GM12878 (cell line): ENCODE measurements around the gene MARCHF10. TPM values are rescaled to one million over a fixed set of nuclear protein-coding genes. Genes with fewer than 3 reads are reported as not detected.

Experiments
- ATAC-seq: fragments of 200-7000 bp; cut with Tn5 transposase; 3 replicates; pipeline ENCODE4 v1.9.1; 2020; ENCODE audit warnings: mild to moderate bottlenecking, moderate library complexity
- BruUV-seq: library from RNA; stranded (reverse); fragments of 400-500 nt; replicated peaks from 2 replicates; lab custom pipeline; 2021; lab: Mats Ljungman, UMichigan
- CTCF ChIA-PET: fragments of 300-600 bp; sonication (Branson Sonifier 250); formaldehyde crosslinking; extraction: SDS; loops from one replicate; lab custom pipeline; 2021; ENCODE audit warnings: inconsistent platforms; lab: Yijun Ruan, JAX
- POLR2A ChIA-PET: fragments of 350-600 bp; formaldehyde crosslinking; extraction: SDS; loops from one replicate; lab custom pipeline; 2021; ENCODE audit warnings: inconsistent platforms; lab: Charles Lee
- RAD21 ChIA-PET: fragments of 300-600 bp; sonication (Branson Sonifier 250); formaldehyde crosslinking; loops from one replicate; lab custom pipeline; 2023; ENCODE audit warnings: antibody characterized with exemption; ENCODE audit not compliant: unreplicated experiment; lab: Charles Lee
- SMC1A ChIA-PET: fragments of 300-600 bp; sonication (Branson Sonifier 250); formaldehyde crosslinking; loops from one replicate; lab custom pipeline; 2023; ENCODE audit not compliant: unreplicated experiment, uncharacterized antibody; lab: Charles Lee
- DNase-seq: peaks from one replicate; pipeline ENCODE4 v3.0.0-alpha.2; 2011; ENCODE audit warnings: low read depth, low spot score
- FAIRE-seq: peaks from 3 replicates; lab custom pipeline; 2011; peaks lifted over from hg19 to GRCh38; lab: Jason Lieb, UNC
- H2AFZ ChIP-seq: 2 replicates; pipeline ENCODE4 v1.6.0; 2011; ENCODE audit warnings: low read depth, low read length, control low read depth; ENCODE audit not compliant: control insufficient read depth
- H3K27ac ChIP-seq: 2 replicates; pipeline ENCODE4 v1.5.1; 2011; ENCODE audit warnings: control low read depth; ENCODE audit not compliant: control insufficient read depth, insufficient read depth
- H3K27me3 ChIP-seq, 2 experiments: replicated peaks in 1 of 2; 2 replicates each; pipeline versions ENCODE4 v1.6.0 to v1.6.1; 2011; ENCODE audit warnings: low read length in 1 of 2; ENCODE audit not compliant: control insufficient read depth in 2 of 2, insufficient read depth in 2 of 2
- H3K36me3 ChIP-seq, 2 experiments: 2 replicates each; pipeline ENCODE4 v1.5.1; 2011; ENCODE audit warnings: low read length in 1 of 2; ENCODE audit not compliant: control insufficient read depth in 2 of 2, insufficient read depth in 2 of 2
- H3K4me1 ChIP-seq: 2 replicates; pipeline ENCODE4 v1.6.1; 2011; ENCODE audit warnings: mild to moderate bottlenecking, low read length, moderate library complexity, mixed read lengths; ENCODE audit not compliant: control insufficient read depth, insufficient read depth
- H3K4me2 ChIP-seq: 2 replicates; pipeline ENCODE4 v1.6.0; 2011; ENCODE audit warnings: control low read depth; ENCODE audit not compliant: control insufficient read depth, insufficient read depth
- H3K4me3 ChIP-seq: fragments of 200-600 bp; sonication (generic); 2 replicates; pipeline ENCODE4 v1.5.1; 2016
- H3K79me2 ChIP-seq: 2 replicates; pipeline ENCODE4 v1.6.0; 2011; ENCODE audit warnings: low read length; ENCODE audit not compliant: control insufficient read depth, insufficient read depth
- H3K9ac ChIP-seq: 2 replicates; pipeline ENCODE4 v1.8.0; 2011; ENCODE audit warnings: low read length, control low read depth, mixed read lengths; ENCODE audit not compliant: control insufficient read depth, insufficient read depth
- H3K9me3 ChIP-seq: replicated peaks from 3 replicates; pipeline ENCODE4 v1.5.1; 2011; ENCODE audit warnings: mild to moderate bottlenecking, low read length; ENCODE audit not compliant: control insufficient read depth, insufficient read depth
- H4K20me1 ChIP-seq: 2 replicates; pipeline ENCODE4 v1.6.0; 2011; ENCODE audit not compliant: control insufficient read depth, insufficient read depth
- BCL3 ChIP-seq: IDR thresholded peaks from 2 replicates; pipeline ENCODE4 v1.6.1; 2011; ENCODE audit warnings: borderline replicate concordance, low read depth, mild to moderate bottlenecking, moderate library complexity, low read length; ENCODE audit not compliant: insufficient read depth, poor library complexity, severe bottlenecking
- ELK1 ChIP-seq: IDR thresholded peaks from 2 replicates; pipeline ENCODE4 v1.6.1; 2012; ENCODE audit warnings: low read depth, low read length, improper control_type of control experiment
- HDAC2 ChIP-seq: fragments of 200-600 bp; sonication (generic); IDR thresholded peaks from 2 replicates; pipeline ENCODE4 v1.6.1; 2017
- HSF1 ChIP-seq: fragments of 150-350 bp; IDR thresholded peaks from 2 replicates; pipeline ENCODE4 v1.6.1; 2014; ENCODE audit warnings: mild to moderate bottlenecking, low read depth, low read length
- JUNB ChIP-seq: IDR thresholded peaks from 2 replicates; pipeline ENCODE4 v1.6.1; 2016; ENCODE audit warnings: antibody characterized with exemption, mild to moderate bottlenecking
- POLR2AphosphoS5 ChIP-seq: IDR thresholded peaks from 2 replicates; pipeline ENCODE4 v1.6.1; 2011; ENCODE audit warnings: mild to moderate bottlenecking, low read length, inconsistent platforms
- SKIL ChIP-seq: fragments of 450-650 bp; IDR thresholded peaks from 2 replicates; pipeline ENCODE4 v1.6.1; 2017; ENCODE audit warnings: mild to moderate bottlenecking, low read depth, inconsistent platforms; ENCODE audit not compliant: poor library complexity, severe bottlenecking
- WGBS: methylation state at CpG from one replicate; pipeline ENCODE4 v1.1.6; 2016; ENCODE audit warnings: low lambda C conversion rate; ENCODE audit not compliant: insufficient replicate concordance, insufficient coverage; ENCODE audit errors: missing lambda C conversion rate; 5-methylcytosine and 5-hydroxymethylcytosine counted together
- in situ Hi-C: fragments of 300-500 bp; cut with MboI; formaldehyde crosslinking; loops from 9 replicates; pipeline ENCODE4 v1.14.3; 2018; ENCODE audit warnings: mixed read lengths
- intact Hi-C: fragments of 100-400 bp; cut with micrococcal nuclease; formaldehyde crosslinking; loops from one replicate; pipeline ENCODE4 v1.14.2; 2022; ENCODE audit not compliant: unreplicated experiment
- polyA plus RNA-seq, 11 experiments: library from polyadenylated mRNA; depleted of rRNA in 4 of 11; unstranded in 6 of 11; stranded (reverse) in 5 of 11; fragments of >200 nt; fragmentation: Nextera tagmentation in 4 of 11; fragmentation: Illumina TruSeq in 1 of 11; extraction: Ambion mirVana in 4 of 11; extraction: Trizol in 1 of 11; gene quantifications; 1 replicate in 1 of 11; 2 replicates in 10 of 11; pipeline versions ENCODE4 v1.2.1 to v1.2.3, GENCODE V29; 2011 to 2016; ENCODE audit warnings: inconsistent platforms in 2 of 11, missing spikeins in 2 of 11, low read depth in 1 of 11
- total RNA-seq, 4 experiments: library from RNA; depleted of rRNA in 3 of 4; stranded (reverse); fragments of >200 nt in 3 of 4; fragmentation: Illumina TruSeq in 1 of 4; extraction: Trizol in 1 of 4; gene quantifications; 2 replicates each; pipeline versions ENCODE4 v1.2.1 to v1.2.3, GENCODE V29; 2013 to 2021
- TF ChIP-seq, protein P1 (sequence below): IDR thresholded peaks from 2 replicates; pipeline ENCODE4 v1.6.1; 2012; ENCODE audit warnings: low read depth, low read length, improper control_type of control experiment
- TF ChIP-seq, protein P2 (sequence below): fragments of 150-350 bp; IDR thresholded peaks from 2 replicates; pipeline ENCODE4 v1.6.1; 2016; ENCODE audit warnings: low read depth, low read length
- TF ChIP-seq, protein P3 (sequence below): fragments of 450-650 bp; IDR thresholded peaks from 2 replicates; pipeline ENCODE4 v1.6.1; 2018; ENCODE audit warnings: borderline replicate concordance, mild to moderate bottlenecking; ENCODE audit not compliant: partially characterized antibody

The MARCHF10 gene
- total and polyA plus RNA-seq, 10 of the 15 experiments (the other 5 are each of a cell fraction or from before 2014, with no cell fraction given) = 0.11 to 0.24 TPM; not detected in 8

- Histone ChIP-seq H4K20me1 (no peaks in the 10 kb centered on the region), H3K79me2 (no peaks in the 10 kb centered on the region), H3K27me3 (no peaks in the 10 kb centered on the region; a peak in 1 of 4 replicates), H3K9me3 (no peaks in the 10 kb centered on the region), H2AFZ (no peak overlapping the region), H3K4me2 (no peak overlapping the region), H3K27ac (no peak overlapping the region), H3K4me3 (no peak overlapping the region), H3K9ac (no peak overlapping the region), H3K4me1 (no peaks in the 10 kb centered on the region), H3K36me3 (no peaks in the 10 kb centered on the region)
- ATAC-seq (no peak), DNase-seq (no peak), FAIRE-seq (no peak)
- CTCF ChIA-PET = no interaction called here
- SMC1A ChIA-PET = no interaction called here
- intact Hi-C loops (no loop called here), in situ Hi-C loops (no loop called here)
- WGBS = 1% methylated on average over 5 of the region's 5 CpGs
- RAD21 ChIA-PET = no interaction called here
- POLR2A ChIA-PET = no interaction called here
- BruUV-seq = no TSS peak
- TF ChIP-seq, protein P1, sequence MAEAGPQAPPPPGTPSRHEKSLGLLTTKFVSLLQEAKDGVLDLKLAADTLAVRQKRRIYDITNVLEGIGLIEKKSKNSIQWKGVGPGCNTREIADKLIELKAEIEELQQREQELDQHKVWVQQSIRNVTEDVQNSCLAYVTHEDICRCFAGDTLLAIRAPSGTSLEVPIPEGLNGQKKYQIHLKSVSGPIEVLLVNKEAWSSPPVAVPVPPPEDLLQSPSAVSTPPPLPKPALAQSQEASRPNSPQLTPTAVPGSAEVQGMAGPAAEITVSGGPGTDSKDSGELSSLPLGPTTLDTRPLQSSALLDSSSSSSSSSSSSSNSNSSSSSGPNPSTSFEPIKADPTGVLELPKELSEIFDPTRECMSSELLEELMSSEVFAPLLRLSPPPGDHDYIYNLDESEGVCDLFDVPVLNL = no peak
- TF ChIP-seq HSF1 (no peak), BCL3 (no peak), SKIL (no peak), POLR2AphosphoS5 (no peak), JUNB (no peak), ELK1 (no peak), HDAC2 (no peak)
- TF ChIP-seq, protein P2, sequence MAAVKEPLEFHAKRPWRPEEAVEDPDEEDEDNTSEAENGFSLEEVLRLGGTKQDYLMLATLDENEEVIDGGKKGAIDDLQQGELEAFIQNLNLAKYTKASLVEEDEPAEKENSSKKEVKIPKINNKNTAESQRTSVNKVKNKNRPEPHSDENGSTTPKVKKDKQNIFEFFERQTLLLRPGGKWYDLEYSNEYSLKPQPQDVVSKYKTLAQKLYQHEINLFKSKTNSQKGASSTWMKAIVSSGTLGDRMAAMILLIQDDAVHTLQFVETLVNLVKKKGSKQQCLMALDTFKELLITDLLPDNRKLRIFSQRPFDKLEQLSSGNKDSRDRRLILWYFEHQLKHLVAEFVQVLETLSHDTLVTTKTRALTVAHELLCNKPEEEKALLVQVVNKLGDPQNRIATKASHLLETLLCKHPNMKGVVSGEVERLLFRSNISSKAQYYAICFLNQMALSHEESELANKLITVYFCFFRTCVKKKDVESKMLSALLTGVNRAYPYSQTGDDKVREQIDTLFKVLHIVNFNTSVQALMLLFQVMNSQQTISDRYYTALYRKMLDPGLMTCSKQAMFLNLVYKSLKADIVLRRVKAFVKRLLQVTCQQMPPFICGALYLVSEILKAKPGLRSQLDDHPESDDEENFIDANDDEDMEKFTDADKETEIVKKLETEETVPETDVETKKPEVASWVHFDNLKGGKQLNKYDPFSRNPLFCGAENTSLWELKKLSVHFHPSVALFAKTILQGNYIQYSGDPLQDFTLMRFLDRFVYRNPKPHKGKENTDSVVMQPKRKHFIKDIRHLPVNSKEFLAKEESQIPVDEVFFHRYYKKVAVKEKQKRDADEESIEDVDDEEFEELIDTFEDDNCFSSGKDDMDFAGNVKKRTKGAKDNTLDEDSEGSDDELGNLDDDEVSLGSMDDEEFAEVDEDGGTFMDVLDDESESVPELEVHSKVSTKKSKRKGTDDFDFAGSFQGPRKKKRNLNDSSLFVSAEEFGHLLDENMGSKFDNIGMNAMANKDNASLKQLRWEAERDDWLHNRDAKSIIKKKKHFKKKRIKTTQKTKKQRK = no peak
- TF ChIP-seq, protein P3, sequence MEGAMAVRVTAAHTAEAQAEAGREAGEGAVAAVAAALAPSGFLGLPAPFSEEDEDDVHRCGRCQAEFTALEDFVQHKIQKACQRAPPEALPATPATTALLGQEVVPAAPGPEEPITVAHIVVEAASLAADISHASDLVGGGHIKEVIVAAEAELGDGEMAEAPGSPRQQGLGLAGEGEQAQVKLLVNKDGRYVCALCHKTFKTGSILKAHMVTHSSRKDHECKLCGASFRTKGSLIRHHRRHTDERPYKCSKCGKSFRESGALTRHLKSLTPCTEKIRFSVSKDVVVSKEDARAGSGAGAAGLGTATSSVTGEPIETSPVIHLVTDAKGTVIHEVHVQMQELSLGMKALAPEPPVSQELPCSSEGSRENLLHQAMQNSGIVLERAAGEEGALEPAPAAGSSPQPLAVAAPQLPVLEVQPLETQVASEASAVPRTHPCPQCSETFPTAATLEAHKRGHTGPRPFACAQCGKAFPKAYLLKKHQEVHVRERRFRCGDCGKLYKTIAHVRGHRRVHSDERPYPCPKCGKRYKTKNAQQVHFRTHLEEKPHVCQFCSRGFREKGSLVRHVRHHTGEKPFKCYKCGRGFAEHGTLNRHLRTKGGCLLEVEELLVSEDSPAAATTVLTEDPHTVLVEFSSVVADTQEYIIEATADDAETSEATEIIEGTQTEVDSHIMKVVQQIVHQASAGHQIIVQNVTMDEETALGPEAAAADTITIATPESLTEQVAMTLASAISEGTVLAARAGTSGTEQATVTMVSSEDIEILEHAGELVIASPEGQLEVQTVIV = no peak
These were observed 47.0 kb upstream of the MARCHF10 start for GRCh38 chr17:62855156-62855555.
